ENCODE data around the gene GMNC.

Gene GMNC

DNA sequence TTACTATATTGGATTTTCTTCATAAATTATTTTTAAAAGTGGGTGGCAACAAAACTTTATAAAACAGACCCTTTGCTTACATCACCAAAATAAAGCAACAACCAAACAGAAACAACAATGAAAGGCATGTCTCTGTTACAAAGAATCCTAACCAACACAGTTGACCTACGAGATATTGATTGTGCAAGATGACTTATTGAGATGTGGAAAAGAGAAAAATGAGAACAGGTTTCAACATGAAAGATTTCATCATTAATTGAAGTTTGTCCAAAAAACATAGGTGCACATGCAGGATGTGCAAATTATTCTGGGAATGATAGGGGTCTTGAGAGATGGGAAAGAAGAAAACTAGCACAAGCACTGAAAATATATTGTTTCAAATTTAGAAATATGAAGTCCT lies 9.0 kb downstream of the GMNC start:
- DNase-seq: no peak

DNA sequence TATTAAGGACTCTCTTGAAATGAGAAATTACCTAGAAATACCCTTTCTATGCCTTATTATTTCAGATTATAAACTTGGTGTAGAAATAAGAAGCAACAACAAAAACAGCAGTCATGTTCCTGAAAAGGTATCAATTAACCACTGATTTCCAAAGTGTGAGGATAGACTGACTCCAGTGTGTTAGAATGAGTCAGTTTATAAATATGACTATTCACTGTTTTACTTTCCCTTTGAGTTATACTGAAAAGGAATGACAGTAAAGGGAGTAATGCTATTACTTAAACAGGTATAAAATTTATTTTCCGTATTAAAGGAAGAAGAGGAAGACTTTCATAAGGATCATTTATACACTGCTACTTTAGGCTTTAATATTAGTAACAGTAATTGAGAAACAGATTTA lies 12.9 kb downstream of the GMNC start:
- no peak for DNase-seq

DNA sequence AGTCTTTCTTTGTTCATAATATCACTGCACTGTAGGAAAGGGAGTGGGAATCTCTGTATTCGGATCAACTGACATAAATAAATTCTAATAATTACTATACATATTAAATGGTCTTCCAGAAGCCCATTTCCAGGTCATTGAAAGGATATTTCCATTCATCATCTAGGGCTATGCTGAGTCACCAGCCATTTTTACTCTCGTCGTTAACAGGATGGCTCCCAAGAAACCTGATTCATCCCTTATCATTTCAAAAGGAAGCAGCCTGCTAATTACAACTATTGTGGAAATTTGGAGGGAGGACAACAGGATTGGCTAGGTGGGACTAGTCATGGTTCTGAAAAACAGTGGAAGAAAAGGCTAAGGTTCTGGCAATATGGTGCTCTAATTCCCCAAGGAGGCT lies 13.6 kb downstream of the GMNC start:
- DNase-seq: no peak

DNA sequence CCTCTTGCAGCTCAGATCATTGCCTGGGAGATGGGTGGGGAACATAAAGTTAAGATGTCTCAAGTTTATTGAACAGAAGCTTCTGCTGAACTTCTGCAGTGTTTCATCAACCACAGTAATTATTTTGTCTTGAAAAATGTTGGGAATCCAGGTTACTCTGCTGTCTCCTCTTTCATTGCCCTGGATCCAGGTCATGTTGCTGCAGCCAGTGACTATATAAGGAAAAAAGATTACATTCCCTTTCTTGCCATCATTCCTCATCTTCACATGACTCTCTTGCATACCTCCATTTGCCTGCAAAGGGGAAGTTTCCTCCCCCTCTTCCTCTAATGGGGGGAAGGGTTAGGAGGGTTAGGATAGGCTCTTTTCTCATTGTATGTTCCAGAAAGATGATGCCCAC lies 15.1 kb downstream of the GMNC start:
- no peak for DNase-seq

DNA sequence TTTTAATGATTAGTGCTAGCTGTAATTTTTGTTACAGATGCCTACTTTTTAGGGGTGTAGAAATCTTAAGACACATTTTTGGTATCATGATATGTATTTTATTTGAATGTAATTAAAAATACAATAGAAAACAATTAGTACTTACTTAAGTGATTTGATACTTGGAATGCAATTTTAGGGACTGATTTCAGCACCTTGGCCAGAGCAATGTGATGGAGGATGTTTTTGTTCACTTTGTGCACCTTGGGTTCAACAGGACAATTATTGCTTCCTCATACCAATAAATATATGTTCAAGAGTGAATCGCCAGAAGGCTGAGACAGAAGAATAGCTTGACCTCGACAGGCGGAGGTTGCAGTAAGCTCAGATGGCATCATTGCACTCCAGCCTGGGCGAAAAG lies 22.3 kb downstream of the GMNC start:
- DNase-seq: no peak

DNA sequence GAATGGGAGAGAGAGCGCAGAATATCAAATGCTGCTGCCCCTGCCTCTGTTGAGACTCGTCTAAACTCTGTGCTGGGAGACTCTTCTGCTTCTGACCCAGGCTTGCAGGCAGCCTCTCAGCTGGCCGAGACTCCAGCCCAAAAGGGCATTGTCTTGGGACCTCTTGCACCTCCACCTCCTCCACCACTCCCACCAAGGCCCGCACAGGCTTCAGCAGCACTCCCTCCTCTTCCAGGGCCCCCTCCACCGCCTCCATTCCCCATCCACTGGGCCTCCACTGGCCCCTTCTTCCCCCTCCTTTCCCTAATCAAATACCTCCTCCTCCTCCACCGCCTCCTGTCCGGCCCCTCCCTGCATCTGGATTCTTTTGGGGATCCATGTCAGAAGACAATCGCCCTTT lies 31.3 kb downstream of the GMNC start:
- DNase-seq: no peak

DNA sequence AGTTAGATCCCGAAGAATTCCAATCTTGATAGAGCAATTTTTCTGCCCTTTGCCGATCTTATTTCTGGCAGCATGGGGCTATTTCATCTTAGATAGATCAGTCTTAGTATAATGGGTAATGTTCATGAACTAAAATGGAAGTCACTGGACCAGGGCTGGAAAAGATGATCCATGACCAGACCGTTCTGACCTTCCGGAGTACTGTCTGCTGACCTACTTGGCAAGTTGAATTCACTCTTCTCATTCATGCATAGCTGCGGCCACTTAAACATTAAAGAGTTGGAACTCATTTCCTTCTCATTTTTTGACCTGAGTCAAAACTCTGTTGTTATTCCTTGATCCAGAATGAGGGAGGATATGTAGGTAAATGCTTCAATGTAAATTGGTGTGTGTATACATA lies 32.5 kb downstream of the GMNC start:
- no peak for DNase-seq

DNA sequence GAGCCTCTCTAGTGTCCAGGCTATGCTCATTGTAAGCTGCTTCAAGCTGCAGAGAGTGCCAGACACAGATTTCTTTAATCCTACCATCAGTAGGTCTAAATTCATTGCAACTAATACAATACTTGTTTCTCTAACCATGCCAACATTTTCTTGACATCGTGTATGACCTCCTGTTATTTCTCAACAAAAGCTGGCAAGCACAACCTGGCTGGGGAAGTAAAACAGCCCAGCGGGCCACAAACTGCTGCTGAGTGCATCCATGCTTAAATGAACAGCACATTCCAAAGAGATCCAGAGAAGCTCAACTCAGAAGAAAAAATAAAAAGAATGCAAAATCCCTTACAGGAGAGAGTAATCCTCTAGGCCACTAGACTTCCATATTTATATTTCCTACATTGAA lies 36.5 kb downstream of the GMNC start:
- DNase-seq: no peak

DNA sequence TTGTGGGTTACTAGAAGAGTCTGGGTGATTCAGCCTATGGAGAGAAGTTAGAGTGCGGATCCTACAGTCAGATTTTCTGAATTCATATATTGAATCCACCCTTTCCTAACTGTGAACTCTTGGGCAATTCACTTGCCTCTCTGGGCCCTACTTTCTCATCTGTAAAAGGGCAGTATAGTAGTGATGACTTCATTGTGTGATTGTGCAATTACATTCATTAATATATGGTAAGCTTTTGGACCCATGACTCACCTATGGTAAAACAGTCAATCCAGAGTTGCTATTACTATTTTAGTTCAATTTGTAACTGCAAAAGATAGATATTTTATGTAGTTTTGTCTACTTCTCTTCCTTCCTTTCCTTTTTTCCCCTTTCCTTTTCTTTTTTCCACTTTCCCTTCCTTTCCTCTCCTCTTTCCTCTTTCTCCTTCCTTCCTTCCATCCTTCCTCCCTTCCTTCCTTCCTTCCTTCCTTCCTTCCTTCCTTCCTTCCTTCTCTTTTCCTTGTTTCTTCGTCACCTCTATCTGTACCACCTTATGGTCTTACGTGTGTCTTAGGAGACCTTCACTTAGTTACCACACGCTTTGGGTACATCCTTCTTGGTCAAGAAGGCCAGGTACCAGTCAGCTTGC lies 37.0 kb downstream of the GMNC start:
- no peak for DNase-seq

DNA sequence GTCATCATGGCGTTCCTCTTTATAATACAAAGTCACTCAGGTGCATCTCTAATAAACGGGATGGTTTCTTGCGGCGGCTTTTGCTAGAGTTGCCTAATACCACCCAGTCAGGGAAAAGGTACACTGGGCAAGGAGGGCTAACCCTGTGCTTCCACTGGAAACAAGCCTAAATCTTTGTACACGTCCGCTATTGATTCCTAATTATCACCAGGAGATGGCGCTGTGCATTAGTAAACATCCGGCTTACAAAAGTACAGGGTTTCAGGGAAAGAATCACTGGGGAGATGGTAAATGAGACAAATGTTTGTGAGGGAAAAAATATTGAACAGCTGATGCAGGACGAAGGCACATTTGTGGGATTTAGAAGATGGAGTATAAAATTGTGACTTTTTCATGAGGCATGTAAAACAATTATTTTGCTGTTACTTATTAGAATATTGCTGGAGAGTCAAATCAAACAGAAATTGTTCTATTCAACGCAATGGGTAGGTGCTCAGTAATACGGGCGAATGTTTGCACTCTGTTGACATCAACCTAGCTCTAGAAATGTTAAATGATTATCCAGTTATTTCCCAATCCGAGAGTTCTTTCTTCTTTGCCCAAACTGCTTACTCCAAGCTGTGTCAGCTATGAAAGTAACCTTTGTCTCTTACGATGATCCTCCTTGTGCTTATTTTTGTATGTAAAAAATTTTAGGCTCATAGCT lies 50.6 kb downstream of the GMNC start:
- DNase-seq: peak in 22 of 56 donors; percentile 1 to 72 (median 13)

DNA sequence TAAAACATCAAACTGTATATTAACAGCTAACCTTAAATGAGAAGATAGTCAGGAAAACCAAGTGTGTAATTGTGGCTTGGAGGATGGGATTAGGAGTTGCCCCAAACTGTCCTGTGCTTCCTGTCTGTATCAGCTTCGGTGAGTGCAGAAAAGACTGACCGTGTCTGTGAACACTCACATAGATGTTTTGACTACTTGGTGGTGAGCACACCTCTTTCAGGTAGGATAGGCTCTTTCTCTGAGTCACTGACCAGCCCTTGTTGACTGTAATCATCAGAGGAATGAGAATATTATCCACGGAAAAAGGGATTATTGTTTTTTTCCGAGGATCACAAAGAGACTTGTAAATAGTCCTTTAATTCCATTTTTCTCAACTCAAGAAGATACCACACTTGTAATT lies 51.5 kb downstream of the GMNC start:
- DNase-seq: no peak

DNA sequence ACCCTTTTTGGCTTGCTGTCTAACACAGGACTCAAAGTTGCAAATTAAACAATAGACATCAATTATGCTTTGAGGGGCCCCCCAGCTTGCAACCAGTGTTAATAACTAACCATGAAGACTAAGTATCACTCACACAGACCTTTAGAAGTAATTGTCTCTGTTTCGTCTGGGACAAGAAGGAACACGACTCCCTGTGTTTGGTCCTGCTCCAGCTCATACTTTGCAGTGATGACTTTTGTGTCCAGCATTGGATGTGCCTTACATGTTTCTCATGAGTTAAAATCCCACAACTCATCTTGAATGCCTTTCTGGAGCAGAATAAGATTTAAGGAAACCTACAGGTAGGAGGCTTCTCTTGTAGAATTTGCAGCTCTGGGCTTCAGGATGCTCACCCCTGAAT lies 53.1 kb downstream of the GMNC start:
- no peak for DNase-seq

DNA sequence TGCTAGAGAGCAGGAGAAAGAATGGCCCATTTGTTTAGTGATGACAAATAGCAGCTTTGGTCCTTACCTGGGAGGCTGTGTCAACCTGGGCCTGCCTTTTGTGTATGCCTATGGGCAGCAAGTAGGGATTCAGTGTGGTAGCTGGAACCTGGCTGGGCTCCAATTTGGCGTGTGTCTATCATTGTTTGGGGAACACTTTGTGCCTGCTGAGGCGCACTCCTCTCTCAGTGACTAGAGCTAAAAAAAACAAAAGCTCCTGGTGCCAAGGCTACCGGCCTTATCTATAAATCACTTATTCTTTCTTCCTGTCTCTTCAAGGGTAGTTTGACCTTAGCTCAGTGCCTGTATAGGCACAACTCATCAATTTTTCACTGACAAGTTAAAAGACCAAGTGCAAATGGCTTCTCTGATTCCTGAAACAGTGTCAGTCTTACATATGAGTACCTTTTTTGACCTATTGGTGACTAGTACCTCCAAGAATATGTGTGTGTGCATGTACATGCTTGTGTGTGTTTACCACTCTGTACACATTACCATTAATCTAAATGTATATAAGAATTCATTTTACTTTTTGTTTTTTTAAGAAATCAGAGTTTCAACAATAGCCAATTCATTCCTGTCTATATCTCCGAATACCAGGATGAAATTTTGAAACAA lies 54.6 kb downstream of the GMNC start:
- peak in 7 of 56 donors; percentile 3 to 57 (median 9) for DNase-seq

All from amygdala (tissue), 56 donors.